AML-193 (cell line): ENCODE data around the gene COBL.

ENCODE experiments used
- DNase-seq, 2 experiments: peaks; one replicate each; lab custom pipeline; 2025; lab: John Stamatoyannopoulos, UW

The COBL gene, protein sequence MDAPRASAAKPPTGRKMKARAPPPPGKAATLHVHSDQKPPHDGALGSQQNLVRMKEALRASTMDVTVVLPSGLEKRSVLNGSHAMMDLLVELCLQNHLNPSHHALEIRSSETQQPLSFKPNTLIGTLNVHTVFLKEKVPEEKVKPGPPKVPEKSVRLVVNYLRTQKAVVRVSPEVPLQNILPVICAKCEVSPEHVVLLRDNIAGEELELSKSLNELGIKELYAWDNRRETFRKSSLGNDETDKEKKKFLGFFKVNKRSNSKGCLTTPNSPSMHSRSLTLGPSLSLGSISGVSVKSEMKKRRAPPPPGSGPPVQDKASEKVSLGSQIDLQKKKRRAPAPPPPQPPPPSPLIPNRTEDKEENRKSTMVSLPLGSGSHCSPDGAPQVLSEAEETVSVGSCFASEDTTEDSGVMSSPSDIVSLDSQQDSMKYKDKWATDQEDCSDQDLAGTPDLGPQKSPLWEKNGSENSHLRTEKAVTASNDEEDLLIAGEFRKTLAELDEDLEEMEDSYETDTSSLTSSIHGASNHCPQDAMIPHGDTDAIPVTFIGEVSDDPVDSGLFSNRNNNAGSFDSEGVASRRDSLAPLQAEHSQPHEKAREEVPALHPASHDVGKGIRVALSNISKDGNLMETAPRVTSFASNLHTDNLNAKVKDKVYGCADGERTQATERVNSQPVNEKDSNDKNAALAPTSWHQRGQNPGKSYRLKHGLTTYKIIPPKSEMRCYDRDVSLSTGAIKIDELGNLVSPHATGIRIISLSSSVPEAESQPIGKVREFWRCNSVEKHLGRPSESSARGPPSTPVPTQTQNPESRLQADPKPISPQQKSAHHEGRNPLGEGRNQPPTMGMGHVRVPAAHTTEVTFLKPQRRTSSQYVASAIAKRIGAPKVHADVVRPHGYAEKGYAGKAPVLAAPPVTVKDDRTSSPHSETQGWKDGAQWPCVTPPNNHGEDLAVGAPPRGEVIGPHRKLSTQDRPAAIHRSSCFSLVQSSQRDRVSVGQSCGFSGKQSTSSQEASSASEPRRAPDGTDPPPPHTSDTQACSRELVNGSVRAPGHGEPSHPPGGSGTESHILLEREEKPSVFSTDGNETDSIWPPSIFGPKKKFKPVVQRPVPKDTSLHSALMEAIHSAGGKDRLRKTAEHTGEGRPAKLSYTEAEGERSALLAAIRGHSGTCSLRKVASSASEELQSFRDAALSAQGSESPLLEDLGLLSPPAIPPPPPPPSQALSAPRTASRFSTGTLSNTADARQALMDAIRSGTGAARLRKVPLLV

DNA sequence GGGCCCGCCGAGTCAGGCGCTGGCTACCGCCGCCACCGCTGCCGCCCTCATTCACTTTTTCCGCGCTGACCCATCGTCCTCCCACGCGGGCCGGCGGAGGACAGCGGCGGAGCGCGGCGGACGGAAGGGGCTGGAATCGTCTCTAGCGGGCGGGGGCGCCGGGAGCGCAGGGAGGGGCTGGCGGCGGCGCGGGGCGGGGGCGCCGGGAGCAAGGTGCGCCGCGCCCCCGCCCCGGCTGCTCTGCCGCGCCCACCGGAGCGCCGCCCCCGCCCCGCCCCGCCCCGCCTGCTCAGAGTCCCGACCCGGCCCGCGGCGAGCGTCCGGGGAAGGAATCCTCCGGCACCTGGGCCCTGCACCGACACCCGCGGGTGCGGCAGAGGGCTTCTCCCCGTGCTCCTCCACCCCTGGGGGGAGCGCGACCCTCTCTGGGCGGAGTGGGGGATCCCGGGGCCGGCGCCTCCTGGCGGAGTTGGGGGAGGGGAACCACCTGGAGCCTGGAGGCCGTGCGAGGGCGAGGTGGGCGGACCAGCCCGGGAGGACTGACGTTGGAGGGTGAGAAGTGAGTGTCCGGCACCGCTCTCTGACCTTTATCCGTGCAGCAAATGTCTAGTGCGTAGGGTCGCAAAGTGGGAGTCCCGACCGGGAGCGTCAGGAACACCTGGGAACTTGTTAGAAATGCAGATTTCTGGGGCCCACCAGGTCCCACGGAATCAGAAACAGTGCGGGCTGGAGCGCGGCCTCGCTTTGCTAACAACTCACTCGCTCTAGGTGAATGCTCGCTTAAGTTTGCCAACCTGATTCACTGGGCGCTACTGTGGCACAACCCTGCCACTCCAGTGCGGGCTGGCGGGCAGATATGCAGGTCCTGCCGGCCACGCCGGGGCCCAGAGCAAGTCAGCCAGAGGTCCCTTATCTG, at the start of gene COBL:
COBL (minus strand) TSS at position 144 of the 916 bp plus-strand sequence. CDS start 176 bp downstream, outside the sequence.
- DNase-seq, result no peak

DNA sequence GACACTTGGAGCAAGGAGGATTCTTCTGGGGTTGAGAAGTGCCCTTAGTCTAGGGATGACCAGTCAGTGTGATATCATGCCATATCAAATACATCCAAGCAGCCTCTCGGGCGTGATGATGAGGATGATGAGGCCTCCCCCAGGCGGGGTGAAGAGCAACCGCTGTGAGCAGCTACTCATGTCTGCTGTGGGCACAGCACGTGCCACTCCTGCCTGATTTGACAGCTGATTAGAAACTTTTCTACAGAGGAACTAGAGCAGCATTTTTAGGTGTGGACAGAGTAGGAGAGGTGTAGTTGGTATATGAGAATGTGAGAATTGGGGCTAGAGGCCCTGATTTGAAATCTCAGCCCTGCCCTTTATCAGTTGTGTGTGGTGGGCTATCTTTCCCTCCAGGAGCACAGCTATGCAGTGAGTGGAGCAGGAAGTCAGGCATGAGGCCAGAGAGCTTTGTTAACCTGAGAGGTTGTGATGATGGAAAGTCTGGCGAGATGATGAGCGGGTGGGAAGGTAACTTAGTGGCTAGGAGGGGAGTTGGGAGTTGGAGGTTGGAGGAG, 49.6 kb upstream of the COBL start:
- no peak for DNase-seq

DNA sequence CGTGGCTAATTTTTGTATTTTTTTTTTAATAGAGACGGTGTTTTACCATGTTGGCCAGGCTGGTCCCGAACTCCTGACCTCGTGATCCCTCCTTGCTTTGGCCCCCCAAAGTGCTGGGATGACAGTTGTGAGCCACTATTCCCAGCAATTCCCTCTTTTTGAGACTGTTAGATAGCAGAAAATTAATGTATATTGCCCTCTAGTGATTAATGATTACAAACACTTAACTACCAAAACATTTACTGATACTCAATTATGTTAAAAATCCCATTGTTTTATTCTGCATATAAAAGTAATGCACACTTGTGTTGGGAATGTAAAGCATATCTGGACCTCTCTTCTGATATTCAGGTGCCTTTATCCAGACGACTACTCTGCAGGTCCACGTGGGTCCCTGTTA, 41.2 kb upstream of the COBL start:
- DNase-seq, result no peak

DNA sequence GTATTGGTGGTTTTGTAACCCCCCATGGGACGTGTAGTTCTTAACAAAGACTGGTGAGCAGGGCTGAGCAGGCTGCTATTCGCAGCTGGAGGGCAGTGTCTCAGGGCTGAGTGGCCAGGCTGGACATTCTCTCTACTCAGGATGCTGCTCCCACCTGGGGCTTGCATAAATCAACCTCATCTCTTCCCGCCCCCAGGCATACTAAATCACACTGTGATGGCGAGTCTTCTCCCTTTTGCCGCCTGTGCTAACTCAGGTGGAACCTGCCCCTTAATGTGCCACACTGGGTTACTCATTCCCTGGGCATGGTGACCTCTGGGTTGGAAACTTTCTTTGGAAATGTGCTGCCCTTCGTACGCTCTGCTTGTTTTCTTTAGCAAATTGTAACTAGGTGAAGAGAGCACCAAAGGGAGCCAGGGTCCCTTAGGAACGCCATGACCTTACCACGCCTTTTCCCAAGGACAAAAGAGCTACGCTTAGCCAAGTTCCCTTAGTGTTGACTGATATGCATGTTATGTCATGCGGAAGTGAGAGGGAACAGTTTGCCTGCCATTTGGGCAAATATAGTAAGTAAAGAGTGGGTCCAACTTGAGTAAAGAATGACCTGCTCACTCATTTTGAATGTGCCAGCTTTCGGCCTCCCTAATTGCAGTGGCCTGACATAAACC, 40.4 kb upstream of the COBL start:
- no peak for DNase-seq

DNA sequence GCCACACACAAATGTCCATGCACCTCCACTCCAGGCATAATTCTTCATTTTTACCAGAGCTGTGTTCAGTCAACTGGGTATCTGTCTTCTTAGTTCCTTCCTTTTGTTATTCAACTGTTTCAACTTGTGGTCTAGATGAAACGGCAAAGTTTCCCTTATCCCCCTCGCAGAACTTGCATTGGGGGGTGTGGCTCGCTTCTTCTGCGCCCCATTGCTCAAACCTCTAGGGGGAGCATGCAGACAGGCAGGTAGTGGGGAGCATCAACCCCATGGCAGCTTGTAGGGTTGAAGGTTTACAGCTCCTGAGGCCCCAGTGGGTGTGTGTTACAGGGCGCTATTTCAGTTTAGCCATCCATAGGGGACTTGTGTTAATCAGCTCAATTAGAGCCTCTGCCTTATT, 38.3 kb upstream of the COBL start:
- no peak for DNase-seq

DNA sequence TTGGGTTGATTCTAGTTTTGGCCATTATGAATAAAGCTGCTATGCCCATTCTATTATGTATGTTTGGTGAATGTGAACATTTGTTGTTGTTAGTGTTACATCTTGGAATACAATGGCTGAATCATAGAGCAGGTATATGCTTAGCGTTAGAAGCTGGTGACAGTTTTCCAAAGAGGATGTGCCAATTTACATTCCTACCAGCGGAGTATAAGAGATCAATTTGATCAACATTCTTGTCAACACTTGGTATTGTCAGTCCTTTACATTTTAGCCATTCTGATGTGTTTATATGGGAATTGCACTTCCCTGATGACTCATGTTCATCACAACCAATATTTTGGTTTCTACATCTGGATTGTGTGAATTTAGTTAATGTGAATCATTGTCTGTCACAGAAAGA, 37.8 kb upstream of the COBL start:
- no peak for DNase-seq

DNA sequence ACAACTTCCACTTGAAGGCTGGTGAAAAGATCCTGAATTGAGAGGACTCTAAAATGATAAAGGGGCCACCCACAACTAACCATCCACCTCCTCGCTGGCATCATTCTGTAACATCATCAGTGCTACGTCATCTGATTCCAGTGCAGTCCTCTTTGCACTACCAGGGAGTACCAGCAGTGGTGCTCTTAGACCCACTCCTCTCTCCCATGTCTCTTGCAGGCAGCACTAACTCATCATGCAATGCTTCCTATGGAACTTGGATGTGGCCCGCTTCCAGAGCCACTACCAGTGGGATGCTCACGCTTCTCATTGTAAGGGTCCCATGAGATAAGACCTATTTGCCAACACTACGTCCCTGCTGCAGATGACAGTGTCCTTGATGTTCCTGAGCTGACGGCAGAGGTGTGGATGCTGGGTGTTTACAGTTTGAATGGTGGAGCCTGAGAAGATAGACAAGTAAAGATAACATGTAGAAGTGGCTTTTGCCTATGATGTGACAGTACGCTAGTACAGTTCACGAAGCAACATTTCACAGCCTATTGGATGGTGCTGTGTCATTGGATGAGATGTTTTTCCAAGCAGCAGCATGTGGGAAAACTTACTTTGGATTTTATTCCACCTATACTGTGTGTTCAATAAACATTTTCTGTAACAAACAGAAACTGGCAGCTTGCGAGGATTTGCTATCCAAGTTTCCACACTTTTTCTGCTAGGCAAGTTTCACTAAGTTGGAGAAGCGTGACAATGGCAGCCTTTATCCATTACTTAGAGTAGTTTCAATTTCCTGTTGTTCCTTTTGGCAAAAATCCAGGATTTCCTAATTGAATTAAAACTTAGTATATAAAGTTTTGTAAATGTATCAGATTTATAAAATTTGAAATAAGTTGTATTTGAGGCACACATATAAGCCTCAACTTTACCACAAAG, 35.8 kb upstream of the COBL start:
- DNase-seq, result no peak

DNA sequence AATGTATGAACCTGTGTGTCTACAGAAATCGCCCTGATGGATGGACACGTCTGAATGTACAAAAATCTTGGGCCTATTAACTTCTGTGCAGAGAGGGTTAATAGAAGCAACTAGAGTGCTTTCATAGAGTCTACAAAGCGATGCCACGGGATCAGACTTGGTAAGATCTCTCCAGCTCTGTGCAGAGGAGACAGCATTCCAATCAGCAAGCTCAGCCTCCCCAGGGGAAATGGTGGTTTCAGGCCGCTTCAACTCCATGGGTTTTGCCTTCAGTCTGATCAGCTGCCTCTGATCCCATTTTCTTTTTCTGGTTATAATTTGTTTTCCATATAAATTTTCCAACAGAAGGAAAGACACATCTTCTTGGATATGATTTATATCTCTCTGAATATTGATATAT, 35.1 kb upstream of the COBL start:
- no peak for DNase-seq

DNA sequence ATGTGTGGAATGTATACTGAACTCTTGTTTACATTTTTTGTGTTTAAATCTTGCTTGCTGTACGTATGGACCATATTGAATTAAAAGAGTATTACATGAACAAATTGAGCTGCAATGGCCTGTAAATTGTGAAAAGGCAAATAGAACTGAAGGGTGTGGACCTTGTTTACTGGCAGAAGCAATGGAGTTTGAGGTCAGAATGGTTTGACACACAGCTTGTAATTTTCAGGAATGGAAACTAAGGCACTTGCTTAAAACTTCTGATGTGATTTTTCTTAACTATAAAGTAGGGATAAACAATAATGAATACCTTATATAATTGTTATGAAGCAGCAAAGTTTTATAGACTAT, 33.9 kb upstream of the COBL start:
- DNase-seq, result no peak

DNA sequence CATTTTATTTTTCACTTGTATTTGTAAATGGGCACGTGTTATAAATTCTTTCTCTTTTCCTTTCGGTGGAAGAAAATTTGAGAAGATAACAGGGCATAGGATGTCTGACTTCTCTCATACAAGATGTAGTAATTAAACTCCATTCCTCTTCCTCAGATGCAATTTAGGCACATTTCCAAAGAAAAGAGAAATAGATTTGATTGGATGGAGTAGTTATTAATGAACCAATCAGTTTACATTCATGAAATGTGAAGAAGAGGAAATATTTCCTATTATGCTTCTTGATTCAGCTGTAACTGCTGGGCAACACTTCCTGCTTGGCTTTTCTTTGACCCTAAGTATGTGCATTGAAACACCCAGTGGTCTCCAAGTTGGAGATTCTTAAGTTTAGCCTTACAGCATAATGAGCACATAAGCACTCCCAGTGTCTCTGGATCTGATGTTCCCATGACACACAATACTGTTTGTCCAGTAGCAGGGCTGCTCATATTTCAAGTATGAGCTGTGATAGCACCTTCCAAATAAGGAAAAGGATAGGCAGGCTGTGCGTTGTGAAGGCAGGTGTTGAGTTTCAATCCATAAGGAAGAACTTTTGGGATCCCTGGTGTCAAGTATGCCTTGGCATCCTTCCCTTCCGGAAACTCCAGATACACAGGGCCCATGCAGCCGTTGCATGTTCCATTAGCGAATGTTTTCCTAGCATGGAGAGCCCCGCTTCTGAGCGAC, 33.4 kb upstream of the COBL start:
- DNase-seq, result no peak

DNA sequence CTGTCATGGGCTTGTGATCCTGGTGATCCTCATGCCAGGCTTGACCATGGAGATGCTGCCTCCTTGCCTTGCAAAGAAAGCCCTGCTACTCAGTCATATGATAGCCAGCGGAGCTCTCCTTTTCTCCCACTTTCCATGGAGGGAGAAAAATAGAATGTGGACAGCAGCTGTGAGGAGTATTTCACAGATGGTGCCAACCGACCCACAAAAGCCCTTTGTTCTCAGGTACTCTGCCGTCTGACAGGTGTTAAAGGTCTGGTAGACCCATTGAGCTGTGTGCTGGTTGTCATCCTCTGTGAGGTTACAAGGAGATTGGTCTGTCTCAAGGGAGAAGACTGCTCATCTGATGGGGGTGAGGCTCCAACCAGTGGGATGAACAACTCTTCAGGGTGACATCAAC, 29.5 kb upstream of the COBL start:
- DNase-seq, result no peak

DNA sequence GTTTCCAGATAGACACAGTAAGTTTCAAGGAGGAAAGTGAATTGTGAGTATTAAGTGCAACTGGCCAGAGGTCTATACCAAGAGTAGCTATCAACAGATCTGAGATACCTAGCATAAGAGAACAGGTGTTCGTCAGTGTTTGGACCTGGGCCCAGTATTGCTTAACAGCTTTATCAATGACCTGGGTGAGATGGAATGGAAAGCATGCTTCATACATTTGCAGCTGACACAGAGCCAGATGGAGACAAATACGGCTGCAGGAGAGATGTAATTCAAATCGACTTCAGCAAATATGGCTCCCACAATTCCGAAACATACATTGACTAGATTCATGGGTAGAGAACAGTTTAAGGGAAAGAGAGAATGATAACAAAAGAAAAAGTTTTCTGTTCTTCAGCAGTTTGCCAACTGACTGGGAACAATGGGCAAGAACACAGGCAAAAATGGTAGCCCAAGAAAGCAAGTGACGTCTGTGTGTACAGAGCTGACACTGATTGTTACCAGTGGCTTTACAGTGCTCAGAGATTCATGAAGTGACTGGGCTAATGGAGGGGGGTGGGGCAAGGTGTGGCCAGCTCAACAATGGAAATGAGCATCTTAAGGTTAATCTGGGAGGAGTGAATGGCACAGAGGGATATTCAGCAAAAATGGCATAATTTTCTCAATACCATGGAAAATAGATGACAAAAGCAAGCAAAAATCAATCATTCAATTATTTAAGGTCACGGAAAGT, 28.0 kb upstream of the COBL start:
- no peak for DNase-seq

DNA sequence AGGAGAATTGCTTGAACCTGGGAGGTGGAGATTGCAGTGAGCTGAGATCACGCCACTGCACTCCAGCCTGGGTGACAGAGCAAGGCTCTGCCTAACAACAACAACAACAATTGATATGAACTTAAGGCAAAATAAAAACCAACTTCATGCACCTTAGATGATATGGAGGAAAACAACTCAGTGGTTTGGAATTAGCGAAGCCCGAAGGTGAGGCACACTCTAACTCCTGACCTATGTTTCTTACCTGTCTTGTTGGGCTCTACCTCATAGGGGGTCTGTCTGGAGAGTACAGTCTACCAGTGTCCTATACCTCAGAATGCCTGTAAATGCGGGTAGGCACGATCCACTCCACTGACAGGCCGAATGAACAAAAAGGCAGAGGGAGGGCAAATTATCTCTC, 24.3 kb upstream of the COBL start:
- no peak for DNase-seq

DNA sequence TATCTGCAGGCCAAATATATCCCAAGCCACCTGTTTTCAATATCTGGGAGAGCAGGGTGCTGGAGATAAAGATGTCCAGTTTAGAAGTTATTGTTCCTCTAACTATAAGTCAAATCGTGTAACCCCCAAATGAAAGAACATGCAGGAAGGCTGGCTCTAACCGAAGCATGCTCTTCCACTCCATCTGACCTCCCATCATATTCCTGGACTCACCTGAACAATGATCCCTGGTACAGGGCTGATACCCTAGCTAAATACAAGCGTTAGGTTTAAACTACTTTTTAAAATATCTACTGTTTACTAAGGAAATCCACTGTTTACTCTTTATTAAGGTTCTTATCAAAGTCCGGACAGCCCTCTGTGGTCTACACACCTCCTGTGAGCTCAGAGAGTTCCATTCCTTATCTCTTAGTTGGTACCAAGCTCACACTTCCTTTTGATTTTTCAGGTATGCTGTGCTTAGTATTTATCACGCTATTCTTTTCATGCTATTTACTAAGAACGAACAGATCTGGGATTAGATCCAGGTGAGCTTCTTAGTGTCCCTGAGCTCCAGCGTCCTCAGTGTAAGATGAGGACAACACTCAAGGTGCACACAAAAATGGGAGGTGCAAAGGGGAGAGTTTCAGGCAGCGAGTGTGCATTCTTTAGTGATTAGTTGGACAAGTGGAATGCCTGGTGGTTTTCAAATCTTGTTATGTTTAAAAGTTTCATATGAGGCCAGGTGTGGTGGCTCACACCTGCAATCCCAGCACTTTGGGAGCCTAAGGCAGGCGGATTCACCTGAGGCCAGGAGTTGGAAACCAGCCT, 23.6 kb upstream of the COBL start:
- DNase-seq, result no peak

DNA sequence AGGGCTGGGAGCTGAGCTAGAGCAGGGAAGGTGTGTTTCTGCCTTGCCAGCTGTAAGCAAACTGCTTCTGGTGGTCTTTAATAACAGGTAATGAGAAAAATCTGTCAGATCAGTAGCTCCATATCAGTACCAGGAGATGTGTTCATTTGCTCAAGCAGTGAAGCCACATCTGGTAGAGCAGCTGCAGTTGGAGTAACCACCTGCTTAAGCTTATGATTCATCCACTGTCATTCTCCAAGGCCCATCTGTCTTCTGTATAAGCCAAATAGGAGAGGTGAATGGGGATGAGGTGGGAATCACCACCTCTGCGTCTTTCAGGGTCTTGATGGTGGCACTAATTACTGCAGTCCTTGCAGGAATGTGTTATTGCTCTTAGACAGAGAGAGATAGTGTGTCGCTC, 18.4 kb upstream of the COBL start:
- DNase-seq, result no peak

DNA sequence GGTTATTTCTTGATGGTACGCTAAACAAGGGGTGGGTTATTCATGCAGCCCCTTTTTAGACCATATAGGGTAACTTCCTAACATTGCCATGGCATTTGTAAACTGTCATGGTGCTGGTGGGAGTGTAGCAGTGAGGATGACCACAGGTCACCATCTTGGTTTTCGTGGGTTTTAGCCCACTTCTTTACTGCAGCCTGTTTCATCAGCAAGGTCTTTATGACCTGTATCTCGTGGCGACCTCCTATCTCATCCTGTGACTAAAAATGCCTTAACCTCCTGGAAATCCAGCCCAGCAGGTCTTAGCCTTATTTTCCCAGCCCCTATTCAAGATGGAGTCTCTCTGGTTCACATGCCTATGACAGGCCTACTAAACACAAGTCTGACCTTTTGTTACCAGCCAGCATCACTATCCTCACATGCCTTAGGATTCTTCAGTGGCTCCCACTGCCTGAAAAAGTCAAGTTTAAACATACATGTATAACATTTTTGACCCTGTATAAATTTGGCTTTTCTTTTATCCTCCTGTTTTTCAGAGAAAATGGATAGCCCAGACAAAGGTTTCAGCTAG, 13.2 kb upstream of the COBL start:
- DNase-seq, result no peak

DNA sequence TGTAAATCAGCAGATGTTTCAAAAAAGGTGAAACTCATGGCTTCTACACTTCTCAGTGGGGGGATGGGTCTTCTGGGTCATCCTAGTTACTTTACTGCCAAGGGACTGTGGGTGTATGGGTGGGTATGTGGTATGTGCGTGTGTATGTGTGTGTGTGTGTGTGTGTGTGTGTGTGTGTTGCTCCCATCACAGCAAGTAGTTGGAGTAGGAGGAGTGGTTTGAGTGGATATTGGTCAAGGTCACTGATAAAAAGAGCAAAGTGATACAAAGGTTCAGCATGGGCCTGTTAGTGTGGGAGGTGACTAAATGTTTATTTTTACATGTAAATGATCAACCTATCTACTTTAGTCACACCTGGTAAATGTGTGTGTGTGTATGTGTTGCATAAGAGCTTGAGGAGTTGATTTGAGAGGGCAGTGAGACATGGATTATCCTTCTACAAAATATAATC, 11.8 kb upstream of the COBL start:
- no peak for DNase-seq
